IPS DF 6.9 (cell line): ENCODE data around the gene NSL1.

Experiments
- DNase-seq: peaks from one replicate; pipeline ENCODE4 v3.0.0-alpha.2; 2013; ENCODE audit warnings: low read depth, low spot score
- H3K27ac ChIP-seq: one replicate; pipeline ENCODE4 v1.5.1; 2013; ENCODE audit warnings: low read length, control low read depth
- H3K27me3 ChIP-seq: 2 replicates; pipeline ENCODE4 v1.6.1; 2013; ENCODE audit warnings: mild to moderate bottlenecking, low read length; ENCODE audit not compliant: control insufficient read depth, insufficient read depth
- H3K36me3 ChIP-seq: 2 replicates; pipeline ENCODE4 v1.6.1; 2013; ENCODE audit warnings: low read length; ENCODE audit not compliant: control insufficient read depth, insufficient read depth
- H3K4me1 ChIP-seq: 2 replicates; pipeline ENCODE4 v1.6.1; 2013; ENCODE audit warnings: low read length; ENCODE audit not compliant: control insufficient read depth, insufficient read depth
- H3K4me3 ChIP-seq: 2 replicates; pipeline ENCODE4 v1.5.1; 2013; ENCODE audit warnings: mild to moderate bottlenecking, low read length
- H3K9me3 ChIP-seq: 2 replicates; pipeline ENCODE4 v1.6.1; 2013; ENCODE audit warnings: low read length, inconsistent platforms; ENCODE audit not compliant: control insufficient read depth, insufficient read depth
- WGBS: extraction: QIAGEN DNeasy Blood & Tissue Kit; methylation state at CpG from one replicate; pipeline ENCODE4 v1.1.7; 2013; ENCODE audit warnings: mixed read lengths, missing lambda C conversion rate; ENCODE audit not compliant: insufficient read length, insufficient coverage; 5-methylcytosine and 5-hydroxymethylcytosine counted together

Gene NSL1

GRCh38 chr1:212752252-212752933 is 39.2 kb downstream of the NSL1 start:
- no peak overlapping the region for H3K4me3 ChIP-seq
- no peaks in the 10 kb centered on the region for H3K27me3 ChIP-seq
- no CpG with 5 or more reads among the region's 3 CpGs for WGBS
- H3K27ac ChIP-seq = no peak overlapping the region
- no peak for DNase-seq
- H3K9me3 ChIP-seq = no peaks in the 10 kb centered on the region
- peaks cover 6% of the 10 kb centered on the region; the same call in 1 of the 2 replicates for H3K4me1 ChIP-seq
- no peaks in the 10 kb centered on the region for H3K36me3 ChIP-seq

- Histone ChIP-seq H3K27me3 (no peaks in the 10 kb centered on the region), H3K36me3 (no peaks in the 10 kb centered on the region), H3K9me3 (no peaks in the 10 kb centered on the region), H3K4me1 (peaks cover 6% of the 10 kb centered on the region; the same call in 1 of the 2 replicates), H3K27ac (no peak overlapping the region), H3K4me3 (no peak overlapping the region)
- peak; percentile 33 for DNase-seq
- WGBS = no CpG with 5 or more reads among the region's 4 CpGs
These were observed 41.6 kb downstream of the NSL1 start for GRCh38 chr1:212749821-212750535.

GRCh38 chr1:212746546-212746945 is 45.0 kb downstream of the NSL1 start:
- Histone ChIP-seq H3K9me3 (no peaks in the 10 kb centered on the region), H3K36me3 (no peaks in the 10 kb centered on the region), H3K27ac (no peak overlapping the region), H3K27me3 (no peaks in the 10 kb centered on the region), H3K4me1 (peaks cover 2% of the 10 kb centered on the region; the same call in 1 of the 2 replicates), H3K4me3 (no peak overlapping the region)
- WGBS = no CpG with 5 or more reads among the region's 3 CpGs
- no peak for DNase-seq

GRCh38 chr1:212745303-212745702 is 46.3 kb downstream of the NSL1 start:
- Histone ChIP-seq H3K4me1 (peaks cover 2% of the 10 kb centered on the region; the same call in 1 of the 2 replicates), H3K36me3 (no peaks in the 10 kb centered on the region), H3K27ac (no peak overlapping the region), H3K4me3 (no peak overlapping the region), H3K9me3 (no peaks in the 10 kb centered on the region), H3K27me3 (no peaks in the 10 kb centered on the region)
- no peak for DNase-seq

- DNase-seq = no peak
- no peaks in the 10 kb centered on the region for H3K36me3 ChIP-seq
- no CpG with 5 or more reads among the region's 4 CpGs for WGBS
- no peaks in the 10 kb centered on the region for H3K9me3 ChIP-seq
- H3K27ac ChIP-seq = no peak overlapping the region
- H3K27me3 ChIP-seq = no peaks in the 10 kb centered on the region
- H3K4me3 ChIP-seq = no peak overlapping the region
- no peaks in the 10 kb centered on the region for H3K4me1 ChIP-seq
These were observed 47.6 kb downstream of the NSL1 start for GRCh38 chr1:212743901-212744475.

- DNase-seq = no peak
- Histone ChIP-seq H3K9me3 (no peaks in the 10 kb centered on the region), H3K4me3 (no peak overlapping the region), H3K4me1 (no peaks in the 10 kb centered on the region), H3K27ac (no peak overlapping the region), H3K27me3 (no peaks in the 10 kb centered on the region), H3K36me3 (no peaks in the 10 kb centered on the region)
- WGBS = no CpG with 5 or more reads among the region's 1 CpG
These were observed 53.2 kb downstream of the NSL1 start for GRCh38 chr1:212738330-212738729.

- Histone ChIP-seq H3K4me1 (no peaks in the 10 kb centered on the region), H3K27ac (no peak overlapping the region), H3K4me3 (no peak overlapping the region), H3K36me3 (no peaks in the 10 kb centered on the region), H3K27me3 (no peaks in the 10 kb centered on the region), H3K9me3 (no peaks in the 10 kb centered on the region)
- no peak for DNase-seq
These were observed 54.0 kb downstream of the NSL1 start for GRCh38 chr1:212737559-212737958.

- no peaks in the 10 kb centered on the region for H3K9me3 ChIP-seq
- H3K4me1 ChIP-seq = no peaks in the 10 kb centered on the region
- H3K36me3 ChIP-seq = no peaks in the 10 kb centered on the region
- no CpG with 5 or more reads among the region's 8 CpGs for WGBS
- no peaks in the 10 kb centered on the region for H3K27me3 ChIP-seq
- no peak overlapping the region for H3K27ac ChIP-seq
- H3K4me3 ChIP-seq = no peak overlapping the region
- no peak for DNase-seq
These were observed 58.5 kb downstream of the NSL1 start for GRCh38 chr1:212733109-212733508.

GRCh38 chr1:212731630-212732029 is 59.9 kb downstream of the NSL1 start:
- WGBS = no CpG with 5 or more reads among the region's 1 CpG
- no peak overlapping the region for H3K4me3 ChIP-seq
- H3K27ac ChIP-seq = no peak overlapping the region
- H3K36me3 ChIP-seq = 0 out of 2 replicates have a peak, but pooled peaks cover 2% of the 10 kb centered on the region
- H3K4me1 ChIP-seq = no peaks in the 10 kb centered on the region
- no peaks in the 10 kb centered on the region for H3K27me3 ChIP-seq
- no peak for DNase-seq
- H3K9me3 ChIP-seq = no peaks in the 10 kb centered on the region

GRCh38 chr1:212728606-212729005 is 63.0 kb downstream of the NSL1 start:
- H3K27ac ChIP-seq = no peak overlapping the region
- 0 out of 2 replicates have a peak, but pooled peaks cover 3% of the 10 kb centered on the region for H3K36me3 ChIP-seq
- no peaks in the 10 kb centered on the region for H3K9me3 ChIP-seq
- H3K4me3 ChIP-seq = no peak overlapping the region
- no peaks in the 10 kb centered on the region for H3K27me3 ChIP-seq
- 100% methylated on average over 1 of the region's 5 CpGs for WGBS
- no peaks in the 10 kb centered on the region for H3K4me1 ChIP-seq
- DNase-seq = no peak
